ENCODE data around the gene PCDHA2.
"Not testable (repeated sequence)": the region's sequence is repeated elsewhere in the genome, so short reads cannot be mapped to it uniquely, and the experiment has no call there.

PCDHA2 gene

GRCh38 chr5:140794595-140795258 is at the start of gene PCDHA2:
Gene PCDHA2 (plus strand): TSS chr5:140794852.
- H3K4me3 ChIP-seq (ENCODE audit: low read depth, low read length), result no peak within 1 kb of the TSS
- TF ChIP-seq CTCF (conservative IDR thresholded peaks at IDR 0.05; ENCODE audit: low read depth, low read length), result no peak
- DNase-seq (ENCODE audit: low read depth), result no peak

GRCh38 chr5:140753561-140753960 is 41.1 kb upstream of the PCDHA2 start:
- no peak for DNase-seq (ENCODE audit: low read depth)
- no peak for TF ChIP-seq CTCF (conservative IDR thresholded peaks at IDR 0.05; ENCODE audit: low read depth, low read length)
- no peak overlapping the region for H3K4me3 ChIP-seq (ENCODE audit: low read depth, low read length)

- H3K4me3 ChIP-seq (ENCODE audit: low read depth, low read length), result no peak overlapping the region
- TF ChIP-seq CTCF (conservative IDR thresholded peaks at IDR 0.05; ENCODE audit: low read depth, low read length), result no peak
- peak; percentile 2 for DNase-seq (ENCODE audit: low read depth)
Measured at GRCh38 chr5:140764177-140764973, 30.3 kb upstream of the PCDHA2 start.

GRCh38 chr5:140767444-140767843 is 27.2 kb upstream of the PCDHA2 start:
- DNase-seq (ENCODE audit: low read depth), result no peak
- TF ChIP-seq CTCF (conservative IDR thresholded peaks at IDR 0.05; ENCODE audit: low read depth, low read length), result no peak
- no peak overlapping the region for H3K4me3 ChIP-seq (ENCODE audit: low read depth, low read length)

GRCh38 chr5:140780512-140780911 is 14.1 kb upstream of the PCDHA2 start:
- no peak overlapping the region for H3K4me3 ChIP-seq (ENCODE audit: low read depth, low read length)
- no peak for TF ChIP-seq CTCF (conservative IDR thresholded peaks at IDR 0.05; ENCODE audit: low read depth, low read length)
- no peak for DNase-seq (ENCODE audit: low read depth)

- TF ChIP-seq CTCF (conservative IDR thresholded peaks at IDR 0.05; ENCODE audit: low read depth, low read length), result no peak
- no peak for DNase-seq (ENCODE audit: low read depth)
- no peak within 1 kb of the TSS for H3K4me3 ChIP-seq (ENCODE audit: low read depth, low read length)
Measured at GRCh38 chr5:140785905-140786686, 8.6 kb upstream of the PCDHA2 start, which contains the start of gene PCDHA1. Gene PCDHA1 (plus strand): TSS chr5:140786140.

GRCh38 chr5:140787422-140787821 is 7.2 kb upstream of the PCDHA2 start:
- not testable (repeated sequence) for H3K4me3 ChIP-seq (ENCODE audit: low read depth, low read length); DNase-seq (ENCODE audit: low read depth)

GRCh38 chr5:140787849-140788504 is 6.7 kb upstream of the PCDHA2 start:
- H3K4me3 ChIP-seq (ENCODE audit: low read depth, low read length); DNase-seq (ENCODE audit: low read depth): not testable (repeated sequence)
